ENCODE measurements around the gene DGCR8. TPM values are rescaled to one million over a fixed set of nuclear protein-coding genes. Genes with fewer than 3 reads are reported as not detected.

Gene DGCR8
- 35.9 and 40.9 TPM in 2 replicates for total RNA-seq

- DNase-seq (ENCODE audit: low read depth, low spot score): peak; percentile 71
Measured at GRCh38 chr22:20079745-20080444, at the start of gene DGCR8. Gene DGCR8 (plus strand): TSS chr22:20080241. CDS start chr22:20085964, 5,723 bp downstream.

- DNase-seq (ENCODE audit: low read depth, low spot score): no peak
Measured at GRCh38 chr22:20031732-20032406, 48.2 kb upstream of the DGCR8 start.

GRCh38 chr22:20032407-20032991, 47.5 kb upstream of the DGCR8 start:
- DNase-seq (ENCODE audit: low read depth, low spot score): no peak

GRCh38 chr22:20033045-20033706, 46.9 kb upstream of the DGCR8 start:
- no peak for DNase-seq (ENCODE audit: low read depth, low spot score)

GRCh38 chr22:20034143-20034542, 45.9 kb upstream of the DGCR8 start:
- no peak for DNase-seq (ENCODE audit: low read depth, low spot score)

- no peak for DNase-seq (ENCODE audit: low read depth, low spot score)
Measured at GRCh38 chr22:20035375-20036083, 44.5 kb upstream of the DGCR8 start.

GRCh38 chr22:20036084-20036482, 44.0 kb upstream of the DGCR8 start:
- no peak for DNase-seq (ENCODE audit: low read depth, low spot score)

GRCh38 chr22:20036535-20037392, 43.3 kb upstream of the DGCR8 start:
- DNase-seq (ENCODE audit: low read depth, low spot score): no peak

- DNase-seq (ENCODE audit: low read depth, low spot score): no peak
Measured at GRCh38 chr22:20037419-20037818, 42.6 kb upstream of the DGCR8 start.

GRCh38 chr22:20038574-20038973, 41.5 kb upstream of the DGCR8 start:
- no peak for DNase-seq (ENCODE audit: low read depth, low spot score)

- no peak for DNase-seq (ENCODE audit: low read depth, low spot score)
Measured at GRCh38 chr22:20039683-20040325, 40.2 kb upstream of the DGCR8 start.

- DNase-seq (ENCODE audit: low read depth, low spot score): no peak
Measured at GRCh38 chr22:20040327-20041200, 39.5 kb upstream of the DGCR8 start.

GRCh38 chr22:20043057-20043996, 36.7 kb upstream of the DGCR8 start:
- no peak for DNase-seq (ENCODE audit: low read depth, low spot score)

- no peak for DNase-seq (ENCODE audit: low read depth, low spot score)
Measured at GRCh38 chr22:20043997-20044342, 36.1 kb upstream of the DGCR8 start.

- no peak for DNase-seq (ENCODE audit: low read depth, low spot score)
Measured at GRCh38 chr22:20044495-20045151, 35.4 kb upstream of the DGCR8 start.

GRCh38 chr22:20046730-20047129, 33.3 kb upstream of the DGCR8 start:
- no peak for DNase-seq (ENCODE audit: low read depth, low spot score)

GRCh38 chr22:20051927-20052308, 28.1 kb upstream of the DGCR8 start:
- no peak for DNase-seq (ENCODE audit: low read depth, low spot score)
